HG03575 (cell line): Measurements from ENCODE around the gene RAPH1.
"Not testable (repeated sequence)": the region's sequence is repeated elsewhere in the genome, so short reads cannot be mapped to it uniquely, and the experiment has no call there.

ENCODE experiments used
- ATAC-seq: cut with Tn5 transposase; IDR thresholded peaks from one replicate; pipeline ENCODE4 v1.9.1; 2021; ENCODE audit not compliant: unreplicated experiment, insufficient number of reproducible peaks, low FRiP score; ENCODE audit errors: extremely low read depth

RAPH1 gene

DNA sequence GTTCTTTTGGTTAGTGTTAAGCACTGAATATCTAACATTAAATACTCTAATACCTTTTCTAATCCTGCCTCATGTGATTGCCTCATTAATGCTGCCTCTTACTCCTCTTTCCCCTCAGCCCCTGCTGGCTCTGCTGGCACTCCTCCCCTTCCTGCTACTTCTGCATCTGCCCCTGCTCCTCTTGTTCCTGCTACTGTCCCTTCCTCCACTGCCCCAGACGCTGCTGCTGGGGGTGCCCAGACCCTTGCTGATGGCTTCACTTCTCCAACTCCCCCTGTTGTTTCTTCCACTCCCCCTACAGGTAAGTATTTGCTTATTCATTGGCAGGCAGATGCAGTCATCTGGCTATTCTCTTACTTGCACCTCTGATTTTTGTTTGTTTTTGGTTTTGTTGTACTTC is 138.4 kb downstream of the RAPH1 start:
- no peak for ATAC-seq

DNA sequence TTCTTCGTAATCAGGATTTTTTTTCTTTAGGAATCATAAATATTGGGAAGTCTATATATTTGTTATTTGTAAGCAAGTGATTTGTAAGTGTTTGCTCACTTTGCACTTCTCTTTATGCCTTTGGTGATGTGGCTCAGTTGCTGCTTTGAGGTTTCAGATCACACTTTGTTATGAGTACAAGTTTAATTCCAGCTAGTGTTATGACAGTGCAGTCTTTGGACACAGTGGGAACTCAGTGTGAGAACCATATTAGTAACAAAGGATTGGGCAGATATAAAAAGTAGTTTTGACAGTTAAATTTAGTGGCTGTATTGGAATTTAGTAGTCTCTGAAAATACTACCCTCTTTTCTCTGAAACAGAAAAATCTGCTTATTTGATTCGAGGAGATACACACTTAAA is 139.2 kb downstream of the RAPH1 start:
- ATAC-seq, result no peak

DNA sequence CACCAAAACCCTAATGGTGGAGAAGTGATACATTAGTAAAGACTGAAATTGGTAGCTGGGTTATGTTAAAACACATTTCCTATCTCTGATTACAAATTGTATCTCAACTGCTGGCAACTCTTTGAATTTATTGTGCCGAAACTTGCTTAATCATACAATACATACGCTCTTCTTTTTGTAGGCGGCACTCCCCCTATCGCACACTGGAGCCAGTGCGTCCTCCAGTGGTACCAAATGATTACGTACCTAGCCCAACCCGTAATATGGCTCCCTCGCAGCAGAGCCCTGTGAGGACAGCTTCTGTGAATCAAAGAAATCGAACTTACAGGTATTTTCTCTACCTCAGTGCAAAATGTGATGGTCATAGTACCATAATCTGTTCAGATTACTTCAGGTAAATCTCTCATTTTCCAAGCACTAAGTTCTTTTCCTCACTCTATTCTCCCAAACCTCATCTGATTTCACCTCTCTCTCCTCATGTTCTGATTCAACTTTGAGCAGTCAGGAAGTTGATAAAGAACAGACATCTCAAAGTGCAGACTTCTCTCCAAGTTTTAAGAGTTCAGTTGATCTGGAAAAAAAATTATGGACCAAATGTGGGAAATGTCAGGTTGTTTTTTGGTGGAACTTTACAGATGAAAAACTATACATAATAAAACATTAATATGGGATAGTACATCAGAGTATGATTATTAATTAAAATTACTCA is 140.4 kb downstream of the RAPH1 start:
- ATAC-seq, result no peak

DNA sequence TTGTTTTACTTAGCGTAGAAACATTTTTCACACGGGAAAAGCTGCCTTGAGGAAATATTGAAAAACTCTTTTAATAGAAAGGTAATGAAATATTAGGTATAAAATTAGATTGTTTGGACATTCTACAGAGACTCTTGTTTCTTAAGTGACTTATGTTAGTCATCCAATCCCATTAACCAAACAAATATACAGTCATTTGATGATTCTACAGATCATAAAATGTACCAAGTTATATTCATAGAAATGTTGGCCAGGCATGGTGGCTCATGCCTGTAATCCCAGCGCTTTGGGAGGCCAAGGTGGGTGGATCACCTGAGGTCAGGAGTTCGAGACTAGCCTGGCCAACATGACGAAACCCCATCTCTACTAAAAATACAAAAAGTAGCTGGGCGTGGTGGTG is 146.9 kb downstream of the RAPH1 start:
- ATAC-seq, result not testable (repeated sequence)

DNA sequence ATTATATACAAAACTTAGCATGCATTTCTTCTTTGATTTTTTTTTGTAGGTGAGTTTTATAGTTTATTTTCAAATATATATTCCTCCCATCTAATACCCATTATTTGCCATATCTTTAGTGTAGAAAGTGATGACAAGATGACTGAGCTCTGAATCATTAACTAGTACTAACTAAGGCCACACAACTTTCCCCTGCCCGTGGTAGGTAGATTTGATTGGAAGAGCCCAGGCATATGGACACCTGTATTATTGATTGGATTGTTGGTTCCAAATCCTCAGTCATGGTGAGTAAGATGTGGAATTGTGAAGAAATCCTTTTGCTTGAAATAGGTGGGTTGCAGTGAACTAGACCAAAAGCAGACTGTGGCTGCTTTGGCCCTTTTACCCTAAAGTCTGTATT is 152.1 kb downstream of the RAPH1 start:
- ATAC-seq, result no peak

DNA sequence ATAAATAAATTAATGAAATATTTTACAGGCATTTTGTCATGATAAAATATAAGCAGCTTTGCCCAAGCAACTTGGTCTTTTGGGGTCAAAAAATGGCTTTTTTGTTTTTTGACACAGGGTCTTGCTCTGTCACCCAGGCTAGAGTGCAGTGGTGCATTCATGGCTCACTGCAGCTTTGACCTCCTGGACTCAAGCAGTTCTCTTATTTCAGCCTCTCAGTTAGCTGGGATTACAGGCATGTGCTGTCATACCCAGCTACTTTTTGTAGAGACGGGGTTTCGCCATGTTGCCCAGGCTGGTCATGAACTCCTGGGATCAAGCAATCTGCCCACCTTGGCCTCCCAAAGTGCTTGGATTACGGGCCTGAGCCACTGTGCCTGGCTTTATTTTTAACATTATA is 155.9 kb downstream of the RAPH1 start:
- ATAC-seq, result no peak

DNA sequence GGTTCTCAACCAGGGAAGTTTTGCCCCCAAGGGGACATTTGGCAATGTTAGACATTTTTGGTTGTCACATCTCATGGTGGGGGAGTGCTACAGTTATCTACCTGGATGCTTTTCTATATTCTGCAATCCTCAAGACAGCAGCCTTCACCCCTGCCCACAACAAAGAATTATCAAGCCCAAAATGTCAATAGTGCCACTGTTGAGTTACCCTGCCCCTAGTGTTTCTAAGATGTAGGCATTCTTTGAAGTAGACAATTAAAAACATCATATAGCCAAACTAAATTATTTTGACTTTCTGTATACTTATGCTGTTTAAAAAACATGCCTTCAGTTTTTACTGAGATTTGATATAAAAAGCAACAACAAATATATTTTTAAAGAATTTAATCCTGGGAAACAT is 158.9 kb downstream of the RAPH1 start:
- no peak for ATAC-seq

DNA sequence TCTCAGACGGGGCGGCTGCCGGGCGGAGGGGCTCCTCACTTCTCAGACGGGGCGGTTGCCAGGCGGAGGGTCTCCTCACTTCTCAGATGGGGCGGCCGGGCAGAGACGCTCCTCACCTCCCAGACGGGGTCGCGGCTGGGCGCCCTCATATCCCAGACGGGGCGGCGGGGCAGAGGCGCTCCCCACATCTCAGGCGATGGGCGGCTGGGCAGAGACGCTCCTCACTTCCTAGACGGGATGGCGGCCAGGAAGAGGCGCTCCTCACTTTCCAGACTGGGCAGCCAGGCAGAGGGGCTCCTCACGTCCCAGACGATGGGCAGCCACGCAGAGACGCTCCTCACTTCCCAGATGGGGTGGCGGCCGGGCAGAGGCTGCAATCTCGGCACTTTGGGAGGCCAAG is 162.4 kb downstream of the RAPH1 start:
- not testable (repeated sequence) for ATAC-seq

DNA sequence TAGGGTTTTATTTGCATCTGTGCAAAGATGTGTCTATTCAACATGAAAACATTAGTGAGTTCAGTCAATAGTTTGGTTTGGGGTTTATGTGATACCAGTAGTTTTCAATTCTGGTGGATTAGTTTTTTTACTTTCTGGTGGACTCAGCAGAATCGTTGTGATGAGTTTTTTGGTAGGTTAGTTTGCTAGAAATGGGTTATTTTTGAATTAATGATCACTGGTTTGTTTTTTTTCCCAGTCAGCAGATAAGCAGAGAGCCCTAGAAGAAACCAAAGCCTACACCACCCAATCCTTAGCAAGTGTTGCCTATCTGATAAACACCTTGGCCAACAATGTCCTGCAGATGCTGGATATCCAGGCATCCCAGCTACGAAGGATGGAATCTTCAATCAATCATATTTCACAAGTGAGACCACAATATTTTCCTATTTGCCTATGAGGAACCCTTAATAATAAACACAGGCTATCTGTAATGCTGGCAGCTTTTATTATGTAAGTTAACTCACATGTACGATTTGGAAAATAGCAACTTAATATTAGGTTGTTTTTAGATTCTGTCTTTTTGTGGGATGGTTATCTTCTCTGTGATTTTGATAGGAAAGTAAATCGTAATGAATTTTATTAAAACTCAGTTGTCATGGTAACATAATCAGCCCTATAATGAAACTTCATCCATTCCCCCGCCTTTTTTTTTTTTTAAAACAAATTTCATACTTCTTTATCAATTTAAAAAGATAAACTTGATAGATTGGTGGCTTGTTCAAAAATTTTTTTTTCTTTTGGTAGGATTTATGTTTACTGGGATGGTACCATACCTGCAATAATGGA is 168.2 kb downstream of the RAPH1 start:
- ATAC-seq, result no peak

DNA sequence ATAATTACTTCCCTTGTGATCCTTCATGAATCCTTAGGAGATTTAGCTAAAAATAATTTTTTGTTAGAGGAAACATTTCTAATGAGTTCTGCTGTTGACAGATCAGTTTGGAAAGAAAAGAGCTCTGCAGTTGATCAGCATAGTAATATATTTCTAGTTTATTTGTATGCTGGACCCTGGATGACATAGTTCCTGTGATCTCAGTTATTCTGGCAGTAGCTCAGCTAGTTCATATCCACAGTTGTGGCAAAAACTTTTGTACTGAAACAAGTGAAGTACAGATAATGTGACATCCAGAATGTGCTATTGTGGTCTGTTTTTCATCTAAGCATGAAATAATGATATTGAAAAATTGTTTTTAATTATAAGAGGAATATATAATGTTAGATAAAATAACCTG is 173.2 kb downstream of the RAPH1 start:
- no peak for ATAC-seq

DNA sequence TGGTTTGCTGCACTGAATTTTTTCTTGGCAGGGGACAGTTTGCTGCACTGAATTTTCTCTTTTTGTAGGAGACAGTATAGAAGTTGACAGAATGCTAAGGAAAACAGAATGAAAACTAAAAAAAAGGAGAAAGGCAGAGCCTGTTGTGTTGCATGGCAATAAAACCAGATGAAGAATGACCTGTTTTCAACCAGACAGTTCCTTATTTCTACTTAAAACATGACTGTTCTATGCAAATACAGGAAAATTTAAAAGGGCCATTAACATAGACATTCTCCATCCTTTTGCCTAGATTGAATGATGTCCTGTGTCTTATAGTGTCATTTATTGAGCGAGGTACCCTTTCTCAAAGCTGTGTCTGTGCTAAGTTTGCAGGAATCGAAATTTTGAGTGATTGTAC is 173.6 kb downstream of the RAPH1 start:
- ATAC-seq, result no peak

DNA sequence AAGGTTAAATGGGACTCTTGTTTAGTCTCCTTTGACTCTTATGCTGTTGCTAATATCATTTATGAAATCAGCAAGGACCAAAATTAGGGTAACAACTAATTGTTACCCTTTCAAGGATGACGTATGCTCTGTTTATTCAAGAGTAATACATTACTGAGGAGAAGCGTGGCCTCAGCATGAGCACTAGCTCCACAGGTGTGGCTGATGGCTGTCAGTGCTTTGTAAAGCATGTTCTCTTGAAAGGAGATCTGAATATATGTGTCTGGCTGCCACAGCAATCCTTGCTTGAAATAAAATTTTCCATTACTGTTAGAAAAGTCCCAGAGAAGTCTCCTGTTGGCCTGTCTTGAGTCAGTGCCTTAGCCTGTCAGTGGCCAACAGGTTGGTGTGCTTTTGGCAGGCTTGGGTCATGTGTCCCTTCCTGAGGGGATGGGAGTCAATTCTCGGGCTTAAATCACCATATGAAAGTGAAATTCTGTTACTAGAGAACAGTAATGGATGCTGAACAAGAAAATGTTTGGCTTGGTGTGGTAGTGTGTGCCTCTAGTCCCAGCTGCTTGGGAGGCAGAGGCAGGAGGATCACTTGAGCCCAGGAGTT is 174.2 kb downstream of the RAPH1 start:
- ATAC-seq, result no peak

DNA sequence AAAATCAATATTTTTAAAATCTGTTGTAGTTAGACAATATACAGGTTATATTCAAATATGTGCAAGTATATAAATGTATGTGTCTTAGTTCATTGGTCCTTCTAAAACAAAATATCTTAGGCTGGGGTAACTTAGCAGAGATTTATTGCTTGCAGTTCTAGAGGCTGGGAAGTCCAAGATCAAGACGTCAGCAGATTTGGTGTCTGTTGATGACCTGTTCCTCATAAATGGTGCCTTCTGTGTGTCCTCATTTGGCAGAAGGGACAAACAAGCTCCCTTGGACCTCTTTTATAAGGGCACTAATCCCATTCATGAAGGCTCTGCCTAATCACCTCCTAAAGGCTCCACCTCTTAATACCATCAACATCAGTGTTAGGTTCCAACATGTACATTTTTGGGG is 175.7 kb downstream of the RAPH1 start:
- no peak for ATAC-seq

DNA sequence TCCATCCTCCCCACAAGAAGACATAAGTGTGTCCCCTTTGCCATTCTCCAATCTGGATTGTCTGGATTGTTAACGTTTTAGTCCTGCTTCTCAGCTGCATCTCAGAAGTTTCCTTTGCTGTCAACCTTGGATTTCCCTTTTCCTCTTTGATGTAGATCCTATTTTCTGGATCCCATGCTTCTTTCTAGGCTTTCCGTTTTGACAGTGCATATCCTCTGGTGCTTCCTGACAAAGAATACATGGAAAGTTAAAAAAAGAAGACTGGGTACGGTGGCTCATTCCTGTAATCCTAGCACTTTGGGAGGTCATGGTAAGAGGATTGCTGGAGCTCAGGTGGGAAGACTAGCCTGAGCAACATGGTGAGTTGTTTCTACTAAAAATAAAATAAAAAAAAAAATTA is 180.1 kb downstream of the RAPH1 start:
- no peak for ATAC-seq

DNA sequence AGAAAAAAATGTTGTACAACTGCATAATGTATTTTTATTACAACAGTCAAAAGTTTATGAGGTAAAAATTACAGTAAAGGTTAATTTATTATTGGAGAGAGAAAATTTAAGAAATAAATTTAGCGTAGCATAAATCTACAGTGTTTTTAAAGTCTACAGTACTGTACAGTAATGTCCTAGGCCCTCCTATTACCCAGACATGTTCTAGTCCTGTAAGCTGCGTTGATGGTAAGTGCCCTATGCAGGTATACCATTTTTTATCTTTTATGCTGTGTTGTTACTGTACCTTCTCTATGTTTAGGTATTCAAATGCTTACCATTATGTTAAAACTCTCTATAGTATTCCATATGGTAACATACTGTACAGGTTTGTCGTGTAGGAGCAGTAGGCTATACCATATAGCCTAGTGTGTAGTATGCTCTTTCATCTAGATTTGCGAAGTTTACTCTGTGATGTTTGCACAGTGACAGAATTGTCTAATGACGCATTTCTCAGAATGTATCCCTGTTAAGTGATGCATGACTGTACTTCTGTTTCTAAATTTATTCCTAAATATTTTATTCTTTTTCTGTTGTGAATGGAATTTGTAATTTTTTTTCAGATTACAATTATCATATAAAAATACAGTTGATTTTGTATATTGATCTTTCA is 182.4 kb downstream of the RAPH1 start:
- ATAC-seq, result no peak

DNA sequence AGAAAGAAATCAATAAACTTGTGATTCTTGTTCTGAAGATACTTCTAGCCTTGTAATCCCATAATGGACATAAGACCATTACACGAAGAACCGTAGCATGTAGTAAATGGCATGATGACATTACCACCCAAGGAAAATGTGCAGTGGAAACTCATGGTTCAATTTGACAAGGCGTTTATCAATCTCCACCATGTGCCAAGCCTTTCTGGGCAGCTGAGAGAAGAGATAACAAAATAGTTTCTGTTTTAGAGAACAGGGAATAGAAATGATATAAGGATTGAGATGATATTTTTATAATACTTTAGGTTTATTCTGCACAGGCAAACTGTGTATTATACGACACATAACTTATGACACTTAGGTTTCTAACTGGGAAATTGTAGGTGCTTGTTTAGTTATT is 187.7 kb downstream of the RAPH1 start:
- ATAC-seq, result no peak

DNA sequence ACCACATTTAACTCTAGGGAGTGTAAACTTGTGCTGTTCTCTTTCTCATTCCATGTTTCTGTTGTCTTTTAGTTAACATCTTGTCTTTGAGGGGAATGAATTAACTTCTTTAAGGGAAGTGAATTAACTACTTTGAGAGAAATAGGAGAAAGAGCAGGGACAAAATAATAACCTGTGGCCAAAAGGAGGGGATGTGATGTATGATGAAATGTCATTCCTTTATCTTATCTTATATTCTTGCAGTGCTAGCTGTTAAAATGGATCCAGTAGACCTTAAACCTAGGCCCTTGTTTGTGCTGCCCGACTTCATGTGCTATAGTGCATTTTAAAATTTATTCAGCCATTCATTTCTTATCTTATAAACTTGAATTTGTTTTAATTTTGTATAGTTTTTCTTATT is 188.5 kb downstream of the RAPH1 start:
- ATAC-seq, result no peak

DNA sequence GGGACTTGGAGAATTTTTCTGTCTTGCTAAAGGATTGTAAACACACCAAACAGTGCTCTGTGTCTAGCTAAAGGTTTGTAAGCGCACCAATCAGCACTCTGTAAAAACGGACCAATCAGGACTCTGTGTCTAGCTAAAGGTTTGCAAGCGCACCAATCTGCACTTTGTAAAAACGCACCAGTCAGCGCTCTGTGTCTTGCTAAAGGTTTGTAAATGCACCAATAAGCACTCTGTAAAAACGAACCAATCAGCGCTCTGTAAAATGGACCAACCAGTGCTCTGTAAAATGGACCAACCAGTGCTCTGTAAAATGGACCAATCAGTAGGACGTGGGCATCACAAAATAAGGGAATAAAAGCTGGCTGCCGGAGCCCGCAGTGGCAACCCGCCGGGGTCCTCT is 190.4 kb downstream of the RAPH1 start:
- no peak for ATAC-seq
